Measurements from ENCODE around the gene DPP9. TPM values are rescaled to one million over a fixed set of nuclear protein-coding genes. Genes with fewer than 3 reads are reported as not detected.

DPP9 gene
- total RNA-seq, 1 donor from 2014 or later: 37.1 TPM

- peaks cover 8% of the 10 kb centered on the region for H3K4me1 Mint-ChIP-seq
- H3K36me3 Mint-ChIP-seq: peaks cover 1% of the 10 kb centered on the region
- H3K9me3 Mint-ChIP-seq: no peaks in the 10 kb centered on the region
- H3K27ac Mint-ChIP-seq: no peak overlapping the region
- H3K27me3 Mint-ChIP-seq (ENCODE audit: low read depth): no peaks in the 10 kb centered on the region
- no peak overlapping the region for H3K4me3 Mint-ChIP-seq
- no peak for DNase-seq (ENCODE audit: low spot score in 2 of 2, unreplicated experiment in 2 of 2)
- TF ChIP-seq, protein P1, sequence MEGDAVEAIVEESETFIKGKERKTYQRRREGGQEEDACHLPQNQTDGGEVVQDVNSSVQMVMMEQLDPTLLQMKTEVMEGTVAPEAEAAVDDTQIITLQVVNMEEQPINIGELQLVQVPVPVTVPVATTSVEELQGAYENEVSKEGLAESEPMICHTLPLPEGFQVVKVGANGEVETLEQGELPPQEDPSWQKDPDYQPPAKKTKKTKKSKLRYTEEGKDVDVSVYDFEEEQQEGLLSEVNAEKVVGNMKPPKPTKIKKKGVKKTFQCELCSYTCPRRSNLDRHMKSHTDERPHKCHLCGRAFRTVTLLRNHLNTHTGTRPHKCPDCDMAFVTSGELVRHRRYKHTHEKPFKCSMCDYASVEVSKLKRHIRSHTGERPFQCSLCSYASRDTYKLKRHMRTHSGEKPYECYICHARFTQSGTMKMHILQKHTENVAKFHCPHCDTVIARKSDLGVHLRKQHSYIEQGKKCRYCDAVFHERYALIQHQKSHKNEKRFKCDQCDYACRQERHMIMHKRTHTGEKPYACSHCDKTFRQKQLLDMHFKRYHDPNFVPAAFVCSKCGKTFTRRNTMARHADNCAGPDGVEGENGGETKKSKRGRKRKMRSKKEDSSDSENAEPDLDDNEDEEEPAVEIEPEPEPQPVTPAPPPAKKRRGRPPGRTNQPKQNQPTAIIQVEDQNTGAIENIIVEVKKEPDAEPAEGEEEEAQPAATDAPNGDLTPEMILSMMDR (IDR thresholded peaks at IDR 0.05; ENCODE audit: unreplicated experiment): no peak
Measured at GRCh38 chr19:4642625-4643024, 81.0 kb downstream of the DPP9 start.

DNA sequence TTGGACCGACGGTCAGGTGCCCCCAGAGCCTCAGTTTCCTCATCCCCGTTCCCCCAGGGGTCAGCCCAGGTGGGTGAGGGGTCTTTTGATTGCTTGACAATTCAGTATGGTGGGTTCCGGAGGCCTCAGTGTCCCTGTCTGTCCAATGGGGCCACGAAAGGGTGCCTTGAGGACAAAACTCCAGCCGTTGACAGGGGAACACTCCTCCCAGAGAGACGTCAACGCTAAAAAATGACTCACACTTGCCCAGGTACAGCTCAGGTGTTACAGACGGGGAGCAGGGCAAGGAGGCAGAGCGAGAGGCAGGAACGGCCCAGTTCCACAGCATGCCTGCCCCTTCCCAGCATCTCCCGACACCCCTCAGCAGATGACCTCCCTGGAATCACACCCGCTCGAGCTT lies 82.5 kb downstream of the DPP9 start:
- Mint-ChIP-seq H3K27me3 (ENCODE audit: low read depth) (peaks cover 3% of the 10 kb centered on the region), H3K4me3 (peak overlapping the region; percentile 28), H3K36me3 (peaks cover 1% of the 10 kb centered on the region), H3K27ac (no peak overlapping the region), H3K9me3 (no peaks in the 10 kb centered on the region), H3K4me1 (peaks cover 8% of the 10 kb centered on the region)
- no peak for DNase-seq (ENCODE audit: low spot score in 2 of 2, unreplicated experiment in 2 of 2)
- TF ChIP-seq, protein P1 (IDR thresholded peaks at IDR 0.05; ENCODE audit: unreplicated experiment): no peak

GRCh38 chr19:4640247-4641000 lies 83.2 kb downstream of the DPP9 start:
- peaks cover 8% of the 10 kb centered on the region for H3K4me1 Mint-ChIP-seq
- H3K27ac Mint-ChIP-seq: no peak overlapping the region
- no peaks in the 10 kb centered on the region for H3K9me3 Mint-ChIP-seq
- H3K4me3 Mint-ChIP-seq: peak overlapping the region; percentile 85
- peaks cover 3% of the 10 kb centered on the region for H3K27me3 Mint-ChIP-seq (ENCODE audit: low read depth)
- DNase-seq (ENCODE audit: low spot score in 2 of 2, unreplicated experiment in 2 of 2): no peak
- TF ChIP-seq, protein P1 (IDR thresholded peaks at IDR 0.05; ENCODE audit: unreplicated experiment): no peak
- H3K36me3 Mint-ChIP-seq: peaks cover 1% of the 10 kb centered on the region

DNA sequence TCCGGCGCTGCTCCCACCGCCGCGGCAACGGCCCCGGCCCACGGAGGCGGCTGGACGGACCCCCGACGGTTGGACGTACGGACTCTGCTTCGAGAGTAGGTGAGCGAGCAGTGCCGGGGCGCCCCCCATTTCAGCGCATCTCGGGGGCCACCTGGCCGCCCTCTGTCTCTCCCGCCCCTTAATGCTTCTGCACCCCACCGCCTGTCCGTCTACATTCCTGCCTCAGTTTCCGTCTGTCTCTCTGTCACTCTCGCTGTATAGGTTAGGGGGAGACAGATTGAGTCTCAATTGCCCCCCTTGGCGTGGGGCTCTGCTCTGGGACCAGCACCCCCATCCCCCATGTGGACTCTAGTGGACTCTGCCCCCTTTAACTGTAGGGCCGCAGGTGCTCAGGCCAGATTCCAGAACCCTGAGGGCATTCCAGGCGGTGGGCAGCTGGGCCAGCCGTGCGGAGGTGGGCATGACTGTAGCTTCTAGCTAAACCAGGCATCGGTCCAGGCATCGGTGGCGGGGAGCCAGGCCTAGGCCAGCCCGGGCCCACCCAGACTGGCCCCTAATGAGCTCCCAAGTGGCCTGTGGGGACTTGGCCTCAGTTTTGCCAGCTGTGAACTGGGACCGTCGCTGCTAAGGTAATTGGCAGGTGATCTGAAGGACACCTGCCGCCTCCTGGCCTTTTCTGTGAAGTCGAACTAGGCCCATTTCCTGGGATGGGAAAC lies 84.0 kb downstream of the DPP9 start:
- H3K36me3 Mint-ChIP-seq: no peaks in the 10 kb centered on the region
- no peaks in the 10 kb centered on the region for H3K9me3 Mint-ChIP-seq
- TF ChIP-seq, protein P1 (IDR thresholded peaks at IDR 0.05; ENCODE audit: unreplicated experiment): no peak
- H3K4me1 Mint-ChIP-seq: peaks cover 8% of the 10 kb centered on the region
- no peak for DNase-seq (ENCODE audit: low spot score in 2 of 2, unreplicated experiment in 2 of 2)
- no peak overlapping the region for H3K27ac Mint-ChIP-seq
- H3K27me3 Mint-ChIP-seq (ENCODE audit: low read depth): peaks cover 3% of the 10 kb centered on the region
- peak overlapping the region; percentile 85 for H3K4me3 Mint-ChIP-seq

GRCh38 chr19:4638828-4639530 lies 84.7 kb downstream of the DPP9 start, which contains the start of gene TNFAIP8L1:
Gene TNFAIP8L1 (plus strand): TSS chr19:4639516. CDS start chr19:4651870, 12,354 bp downstream.
- Mint-ChIP-seq H3K4me1 (peaks cover 8% of the 10 kb centered on the region), H3K4me3 (peak within 1 kb of the TSS; percentile 85), H3K36me3 (no peaks in the 10 kb centered on the region), H3K27me3 (ENCODE audit: low read depth) (peaks cover 3% of the 10 kb centered on the region), H3K27ac (peak within 1 kb of the TSS; percentile 77), H3K9me3 (no peaks in the 10 kb centered on the region)
- TF ChIP-seq, protein P1 (IDR thresholded peaks at IDR 0.05; ENCODE audit: unreplicated experiment): no peak
- peak; percentile 98 to 99 for DNase-seq (ENCODE audit: low spot score in 2 of 2, unreplicated experiment in 2 of 2)
